PC-9 (cell line): ENCODE data around the gene RALGAPA2. TPM values are rescaled to one million over a fixed set of nuclear protein-coding genes. Genes with fewer than 3 reads are reported as not detected.
A peak's percentile ranks its signal among the peaks of the same experiment; 100 is the strongest.

Experiments used
- BruUV-seq: library from RNA; stranded (reverse); fragments of 400-500 nt; replicated peaks from 2 replicates; lab custom pipeline; 2021; lab: Mats Ljungman, UMichigan
- CTCF ChIA-PET: fragments of 300-600 bp; sonication (Branson Sonifier 250); formaldehyde crosslinking; loops from one replicate; lab custom pipeline; 2022; ENCODE audit warnings: antibody characterized with exemption; lab: Charles Lee
- POLR2A ChIA-PET: fragments of 300-600 bp; sonication (Branson Sonifier 250); formaldehyde crosslinking; loops from one replicate; lab custom pipeline; 2022; ENCODE audit warnings: antibody characterized with exemption; ENCODE audit not compliant: unreplicated experiment; lab: Charles Lee
- DNase-seq, 2 experiments: peaks; one replicate each; pipeline versions ENCODE4 v3.0.0 to v3.0.0-alpha.2; 2015 to 2022; ENCODE audit warnings: mixed read lengths in 1 of 2
- H2AFZ ChIP-seq: fragments of 200-600 bp; sonication (generic); 2 replicates; pipeline ENCODE4 v1.8.1; 2017; ENCODE audit warnings: antibody characterized with exemption
- H3F3A ChIP-seq: fragments of 200-600 bp; sonication (generic); 2 replicates; pipeline ENCODE4 v1.8.1; 2017; ENCODE audit warnings: antibody characterized with exemption, mild to moderate bottlenecking, low read depth; ENCODE audit not compliant: insufficient read depth
- H3K27ac ChIP-seq: fragments of 200-600 bp; sonication (generic); 2 replicates; pipeline ENCODE4 v1.6.1; 2016; ENCODE audit warnings: mixed run types
- H3K27me3 ChIP-seq: fragments of 200-600 bp; sonication (generic); 2 replicates; pipeline ENCODE4 v1.6.1; 2016; ENCODE audit warnings: low read depth, mixed run types; ENCODE audit not compliant: insufficient read depth
- H3K36me3 ChIP-seq: fragments of 200-600 bp; sonication (generic); 2 replicates; pipeline ENCODE4 v1.6.1; 2016; ENCODE audit warnings: low read depth, mixed run types
- H3K4me1 ChIP-seq: fragments of 200-600 bp; sonication (generic); replicated peaks from 2 replicates; pipeline ENCODE4 v1.6.1; 2016; ENCODE audit warnings: mixed run types; ENCODE audit not compliant: insufficient read depth
- H3K4me2 ChIP-seq: fragments of 200-600 bp; sonication (generic); 2 replicates; pipeline ENCODE4 v1.6.1; 2017; ENCODE audit warnings: mixed run types
- H3K4me3 ChIP-seq: fragments of 200-600 bp; sonication (generic); 2 replicates; pipeline ENCODE4 v1.6.1; 2016; ENCODE audit warnings: mixed run types
- H3K79me2 ChIP-seq: fragments of 200-600 bp; sonication (generic); 2 replicates; pipeline ENCODE4 v1.6.1; 2017; ENCODE audit warnings: low read depth, mixed run types
- H3K9me2 ChIP-seq: fragments of 200-600 bp; sonication (generic); 2 replicates; pipeline ENCODE4 v1.8.1; 2017; ENCODE audit warnings: mild to moderate bottlenecking; ENCODE audit not compliant: insufficient read depth
- H3K9me3 ChIP-seq: fragments of 200-600 bp; sonication (generic); 2 replicates; pipeline ENCODE4 v1.8.1; 2016; ENCODE audit warnings: low read depth; ENCODE audit not compliant: insufficient read depth
- H4K20me1 ChIP-seq: fragments of 200-600 bp; sonication (generic); 2 replicates; pipeline ENCODE4 v1.8.1; 2017; ENCODE audit not compliant: insufficient read depth
- CTCF ChIP-seq: fragments of 200-600 bp; sonication (generic); conservative IDR thresholded peaks from 2 replicates; pipeline ENCODE4 v1.6.1; 2017; ENCODE audit warnings: mixed run types, antibody characterized with exemption, mild to moderate bottlenecking, moderate library complexity
- EZH2 ChIP-seq: fragments of 200-600 bp; sonication (generic); IDR thresholded peaks from 2 replicates; pipeline ENCODE4 v1.8.0; 2017; ENCODE audit warnings: antibody characterized with exemption, low read depth
- intact Hi-C: fragments of 100-400 bp; cut with micrococcal nuclease; formaldehyde crosslinking; loops from one replicate; pipeline ENCODE4 v1.10.0; 2022; ENCODE audit not compliant: unreplicated experiment
- total RNA-seq: library from RNA; stranded (reverse); gene quantifications from 2 replicates; pipeline ENCODE4 v1.2.3, GENCODE V29; 2021

The RALGAPA2 gene
- total RNA-seq, 1 experiment from 2014 or later: 28.7 TPM

- H3K27me3 ChIP-seq: no peaks in the 10 kb centered on the region
- no peak for TF ChIP-seq EZH2
- no peak for TF ChIP-seq CTCF
- H2AFZ ChIP-seq: no peak overlapping the region
- peaks cover 74% of the 10 kb centered on the region for H3K4me1 ChIP-seq
- POLR2A ChIA-PET: no interaction called here
- CTCF ChIA-PET: no interaction called here
- no peaks in the 10 kb centered on the region for H4K20me1 ChIP-seq
- no TSS peak for BruUV-seq
- DNase-seq: peak in 1 of 2 experiments; percentile 8
- H3K9me2 ChIP-seq: no peaks in the 10 kb centered on the region
- peak overlapping the region; percentile 55 for H3K4me2 ChIP-seq
- intact Hi-C loops: loop anchor here (1.0 kb wide), 1 partner anchor 29 kb away; no protein-coding TSS in a partner anchor
- peaks cover 38% of the 10 kb centered on the region for H3F3A ChIP-seq
- no peaks in the 10 kb centered on the region for H3K79me2 ChIP-seq
- no peak overlapping the region for H3K4me3 ChIP-seq
- peak overlapping the region; percentile 97 for H3K27ac ChIP-seq
- H3K9me3 ChIP-seq: no peaks in the 10 kb centered on the region; the same call in 1 of the 2 replicates
- H3K36me3 ChIP-seq: no peaks in the 10 kb centered on the region
Measured at GRCh38 chr20:20549267-20549612, 163.2 kb downstream of the RALGAPA2 start.

GRCh38 chr20:20548527-20549266 lies 163.7 kb downstream of the RALGAPA2 start:
- Histone ChIP-seq H3K4me3 (no peak overlapping the region; the same call in 1 of the 2 replicates), H3F3A (peaks cover 38% of the 10 kb centered on the region), H3K79me2 (no peaks in the 10 kb centered on the region), H3K27ac (peak overlapping the region; percentile 97), H3K4me2 (peak overlapping the region; percentile 55), H3K9me3 (no peaks in the 10 kb centered on the region; the same call in 1 of the 2 replicates), H3K4me1 (peaks cover 74% of the 10 kb centered on the region), H3K9me2 (no peaks in the 10 kb centered on the region), H4K20me1 (no peaks in the 10 kb centered on the region), H3K36me3 (no peaks in the 10 kb centered on the region), H2AFZ (no peak overlapping the region), H3K27me3 (no peaks in the 10 kb centered on the region)
- intact Hi-C loops: loop anchor here (1.0 kb wide), 1 partner anchor 28 kb away; no protein-coding TSS in a partner anchor
- POLR2A ChIA-PET: no interaction called here
- peak; percentile 9 to 96 for DNase-seq
- CTCF ChIA-PET: no interaction called here
- no TSS peak for BruUV-seq
- no peak for TF ChIP-seq CTCF

- no peaks in the 10 kb centered on the region for H3K36me3 ChIP-seq
- DNase-seq: no peak
- no TSS peak for BruUV-seq
- no peak overlapping the region for H3K4me3 ChIP-seq
- no peaks in the 10 kb centered on the region for H4K20me1 ChIP-seq
- no peaks in the 10 kb centered on the region for H3K79me2 ChIP-seq
- no peaks in the 10 kb centered on the region for H3K27me3 ChIP-seq
- peak overlapping the region; percentile 97 for H3K27ac ChIP-seq
- CTCF ChIA-PET: no interaction called here
- TF ChIP-seq EZH2 (no peak), CTCF (no peak)
- H2AFZ ChIP-seq: no peak overlapping the region
- H3K4me1 ChIP-seq: peaks cover 74% of the 10 kb centered on the region
- POLR2A ChIA-PET: no interaction called here
- no peaks in the 10 kb centered on the region; the same call in 1 of the 2 replicates for H3K9me3 ChIP-seq
- H3K9me2 ChIP-seq: no peaks in the 10 kb centered on the region
- peaks cover 38% of the 10 kb centered on the region for H3F3A ChIP-seq
- peak overlapping the region; percentile 55 for H3K4me2 ChIP-seq
- intact Hi-C loops: no loop called here
Measured at GRCh38 chr20:20547876-20548266, 164.6 kb downstream of the RALGAPA2 start.
